Skeletal muscle cell (primary cell): ENCODE results near the gene NEK4.
A peak's percentile ranks its signal among the peaks of the same experiment; 100 is the strongest.

ENCODE experiments used
- DNase-seq: peaks from one replicate; pipeline ENCODE4 v3.0.0-alpha.2; 2010; ENCODE audit warnings: low read depth
- H3K4me3 ChIP-seq: 2 replicates; pipeline ENCODE4 v1.5.1; 2011; ENCODE audit warnings: low read depth, mild to moderate bottlenecking, control low read depth, low read length, moderate library complexity

NEK4 gene

GRCh38 chr3:52705688-52706686, 64.8 kb downstream of the NEK4 start, which contains the start of the genes GLT8D1 and SPCS1:
TSS of gene GLT8D1 (minus strand) at chr3:52705791. CDS start at chr3:52700460, 5,331 bp downstream.
TSS of gene SPCS1 (plus strand) at chr3:52706106. CDS start at chr3:52706247, 141 bp downstream.
- peak; percentile 45 for DNase-seq
- H3K4me3 ChIP-seq: peak within 1 kb of the TSS; percentile 99

- peak overlapping the region; percentile 99 for H3K4me3 ChIP-seq
- DNase-seq: no peak
Observed at GRCh38 chr3:52705438-52705687, 65.4 kb downstream of the NEK4 start.

- no peak for DNase-seq
Observed at GRCh38 chr3:52704611-52705437, 65.9 kb downstream of the NEK4 start.

GRCh38 chr3:52703341-52703740, 67.4 kb downstream of the NEK4 start:
- H3K4me3 ChIP-seq: no peak overlapping the region
- DNase-seq: no peak

More at GRCh38 chr3:52704611-52705437, 65.9 kb downstream of the NEK4 start:
- H3K4me3 ChIP-seq: peak overlapping the region; percentile 99

- DNase-seq: no peak
Observed at GRCh38 chr3:52697632-52697965, 73.1 kb downstream of the NEK4 start.

GRCh38 chr3:52696830-52697631, 73.7 kb downstream of the NEK4 start:
- no peak overlapping the region for H3K4me3 ChIP-seq
- no peak for DNase-seq

More at GRCh38 chr3:52697632-52697965, 73.1 kb downstream of the NEK4 start:
- no peak overlapping the region for H3K4me3 ChIP-seq

GRCh38 chr3:52695798-52696671, 74.7 kb downstream of the NEK4 start:
- no peak for DNase-seq
- no peak overlapping the region for H3K4me3 ChIP-seq

GRCh38 chr3:52694528-52695189, 76.1 kb downstream of the NEK4 start:
- no peak overlapping the region for H3K4me3 ChIP-seq
- no peak for DNase-seq

- H3K4me3 ChIP-seq: no peak overlapping the region
- DNase-seq: no peak
Observed at GRCh38 chr3:52693071-52693470, 77.7 kb downstream of the NEK4 start.

- no peak for DNase-seq
- H3K4me3 ChIP-seq: no peak overlapping the region
Observed at GRCh38 chr3:52690560-52690959, 80.2 kb downstream of the NEK4 start.

GRCh38 chr3:52689151-52689550, 81.6 kb downstream of the NEK4 start:
- no peak for DNase-seq
- no peak overlapping the region for H3K4me3 ChIP-seq

- H3K4me3 ChIP-seq: no peak overlapping the region
- no peak for DNase-seq
Observed at GRCh38 chr3:52688266-52688665, 82.5 kb downstream of the NEK4 start.

- peak; percentile 85 for DNase-seq
- H3K4me3 ChIP-seq: peak within 1 kb of the TSS; percentile 99
Observed at GRCh38 chr3:52685709-52686691, 84.7 kb downstream of the NEK4 start, which contains the start of the genes GNL3 and PBRM1. TSS of gene GNL3 (plus strand) at chr3:52686032. CDS start at chr3:52686093, 61 bp downstream. TSS of gene PBRM1 (minus strand) at chr3:52685913.

- DNase-seq: no peak
- H3K4me3 ChIP-seq: peak overlapping the region; percentile 99
Observed at GRCh38 chr3:52685285-52685708, 85.4 kb downstream of the NEK4 start.

GRCh38 chr3:52684184-52684583, 86.6 kb downstream of the NEK4 start:
- no peak overlapping the region for H3K4me3 ChIP-seq
- DNase-seq: no peak

GRCh38 chr3:52683611-52684010, 87.1 kb downstream of the NEK4 start:
- DNase-seq: no peak

GRCh38 chr3:52682016-52682415, 88.7 kb downstream of the NEK4 start:
- no peak overlapping the region for H3K4me3 ChIP-seq

More at GRCh38 chr3:52683611-52684010, 87.1 kb downstream of the NEK4 start:
- no peak overlapping the region for H3K4me3 ChIP-seq

More at GRCh38 chr3:52682016-52682415, 88.7 kb downstream of the NEK4 start:
- DNase-seq: peak; percentile 79
